BE2C (cell line): ENCODE results near the gene TCEAL3.
"Not testable (repeated sequence)": the region's sequence is repeated elsewhere in the genome, so short reads cannot be mapped to it uniquely, and the experiment has no call there.

ENCODE experiments used
- DNase-seq: peaks from one replicate; pipeline ENCODE4 v3.0.0-alpha.2; 2020
- H3K27me3 ChIP-seq: fragments of 250-450 bp; sonication (Bioruptor Pico); 2 replicates; pipeline ENCODE4 v1.5.1; 2020; ENCODE audit warnings: mild to moderate bottlenecking
- H3K36me3 ChIP-seq: fragments of 250-450 bp; sonication (Bioruptor Pico); 2 replicates; pipeline ENCODE4 v1.5.1; 2020; ENCODE audit warnings: mild to moderate bottlenecking
- H3K4me1 ChIP-seq: fragments of 250-450 bp; sonication (Bioruptor Pico); 2 replicates; pipeline ENCODE4 v1.5.1; 2020
- H3K4me3 ChIP-seq: 2 replicates; pipeline ENCODE4 v1.5.1; 2011; ENCODE audit warnings: low read depth, low read length
- H3K9me3 ChIP-seq: fragments of 250-450 bp; sonication (Bioruptor Pico); 2 replicates; pipeline ENCODE4 v1.5.1; 2020
- CTCF ChIP-seq: IDR thresholded peaks from 2 replicates; pipeline ENCODE4 v1.5.1; 2012; ENCODE audit warnings: mild to moderate bottlenecking, low read depth, low read length

Gene TCEAL3

GRCh38 chrX:103631145-103631544 is 23.4 kb downstream of the TCEAL3 start:
- H3K4me1 ChIP-seq: no peaks in the 10 kb centered on the region
- H3K27me3 ChIP-seq: no peaks in the 10 kb centered on the region
- no peaks in the 10 kb centered on the region for H3K9me3 ChIP-seq
- no peak overlapping the region for H3K4me3 ChIP-seq
- no peaks in the 10 kb centered on the region for H3K36me3 ChIP-seq
- no peak for TF ChIP-seq CTCF
- no peak for DNase-seq

- no peak for DNase-seq
- no peaks in the 10 kb centered on the region for H3K9me3 ChIP-seq
- H3K4me3 ChIP-seq: no peak overlapping the region
- no peaks in the 10 kb centered on the region for H3K4me1 ChIP-seq
- no peaks in the 10 kb centered on the region for H3K27me3 ChIP-seq
- no peaks in the 10 kb centered on the region for H3K36me3 ChIP-seq
- no peak for TF ChIP-seq CTCF
These were observed 27.7 kb downstream of the TCEAL3 start for GRCh38 chrX:103635436-103635835.

GRCh38 chrX:103637604-103638338 is 30.0 kb downstream of the TCEAL3 start:
- no peak overlapping the region for H3K4me3 ChIP-seq
- no peaks in the 10 kb centered on the region for H3K36me3 ChIP-seq
- H3K9me3 ChIP-seq: no peaks in the 10 kb centered on the region
- H3K27me3 ChIP-seq: no peaks in the 10 kb centered on the region
- no peaks in the 10 kb centered on the region for H3K4me1 ChIP-seq
- TF ChIP-seq CTCF: no peak
- DNase-seq: no peak

- not testable (repeated sequence) for H3K4me3 ChIP-seq, H3K36me3 ChIP-seq, H3K9me3 ChIP-seq, H3K27me3 ChIP-seq, H3K4me1 ChIP-seq
- DNase-seq: peak; percentile 51
These were observed 30.9 kb downstream of the TCEAL3 start for GRCh38 chrX:103638479-103639346.

- H3K9me3 ChIP-seq: no peaks in the 10 kb centered on the region
- no peaks in the 10 kb centered on the region for H3K4me1 ChIP-seq
- H3K27me3 ChIP-seq: no peaks in the 10 kb centered on the region
- TF ChIP-seq CTCF: no peak
- H3K4me3 ChIP-seq: no peak overlapping the region
- no peak for DNase-seq
- no peaks in the 10 kb centered on the region for H3K36me3 ChIP-seq
These were observed 32.8 kb downstream of the TCEAL3 start for GRCh38 chrX:103640401-103641155.

- no peaks in the 10 kb centered on the region for H3K9me3 ChIP-seq
- H3K4me3 ChIP-seq: no peak overlapping the region
- H3K36me3 ChIP-seq: no peaks in the 10 kb centered on the region
- no peaks in the 10 kb centered on the region for H3K27me3 ChIP-seq
- H3K4me1 ChIP-seq: no peaks in the 10 kb centered on the region
- no peak for TF ChIP-seq CTCF
- no peak for DNase-seq
These were observed 36.4 kb downstream of the TCEAL3 start for GRCh38 chrX:103644125-103644524.
